AG04450 (cell line): Measurements from ENCODE around the gene HOXC10. TPM values are rescaled to one million over a fixed set of nuclear protein-coding genes. Genes with fewer than 3 reads are reported as not detected.

ENCODE experiments used
- CTCF ChIA-PET: fragments of 300-600, 350-600 bp; formaldehyde crosslinking; extraction: SDS; loops from one replicate; lab custom pipeline; 2022; ENCODE audit warnings: antibody characterized with exemption, inconsistent platforms; lab: Charles Lee
- POLR2A ChIA-PET: fragments of 350-600 bp; formaldehyde crosslinking; extraction: SDS; loops from one replicate; lab custom pipeline; 2021; ENCODE audit warnings: antibody characterized with exemption, inconsistent platforms; lab: Yijun Ruan, JAX
- DNase-seq: peaks from one replicate; pipeline ENCODE4 v3.0.0-alpha.2; 2011; ENCODE audit warnings: low read depth, low spot score
- H3K27ac ChIP-seq: one replicate; pipeline ENCODE4 v1.5.1; 2012; ENCODE audit warnings: low read depth, low read length, control low read depth
- H3K27me3 ChIP-seq: one replicate; pipeline ENCODE4 v1.6.0; 2012; ENCODE audit warnings: low read length; ENCODE audit not compliant: control insufficient read depth, insufficient read depth
- H3K4me3 ChIP-seq: 2 replicates; pipeline ENCODE4 v1.5.1; 2011; ENCODE audit warnings: mild to moderate bottlenecking, low read depth, low read length, control low read depth
- H3K9me3 ChIP-seq: 2 replicates; pipeline ENCODE4 v1.5.1; 2012; ENCODE audit warnings: low read length; ENCODE audit not compliant: control insufficient read depth, insufficient read depth
- polyA plus RNA-seq: library from polyadenylated mRNA; depleted of rRNA; stranded (reverse); fragments of >200 nt; gene quantifications from 2 replicates; pipeline ENCODE4 v1.2.3, GENCODE V29; 2011
- TF ChIP-seq, protein P1 (sequence below): IDR thresholded peaks from 2 replicates; pipeline ENCODE4 v1.5.1; 2011; ENCODE audit warnings: low read depth, low read length, control low read depth, inconsistent platforms

HOXC10 gene
- polyA plus RNA-seq, 1 experiment, result not detected

GRCh38 chr12:53983950-53984572 lies 885 bp upstream of the HOXC10 start:
- no peak overlapping the region for H3K4me3 ChIP-seq
- CTCF ChIA-PET, result no interaction called here
- peaks cover 22% of the 10 kb centered on the region for H3K9me3 ChIP-seq
- TF ChIP-seq, protein P1, sequence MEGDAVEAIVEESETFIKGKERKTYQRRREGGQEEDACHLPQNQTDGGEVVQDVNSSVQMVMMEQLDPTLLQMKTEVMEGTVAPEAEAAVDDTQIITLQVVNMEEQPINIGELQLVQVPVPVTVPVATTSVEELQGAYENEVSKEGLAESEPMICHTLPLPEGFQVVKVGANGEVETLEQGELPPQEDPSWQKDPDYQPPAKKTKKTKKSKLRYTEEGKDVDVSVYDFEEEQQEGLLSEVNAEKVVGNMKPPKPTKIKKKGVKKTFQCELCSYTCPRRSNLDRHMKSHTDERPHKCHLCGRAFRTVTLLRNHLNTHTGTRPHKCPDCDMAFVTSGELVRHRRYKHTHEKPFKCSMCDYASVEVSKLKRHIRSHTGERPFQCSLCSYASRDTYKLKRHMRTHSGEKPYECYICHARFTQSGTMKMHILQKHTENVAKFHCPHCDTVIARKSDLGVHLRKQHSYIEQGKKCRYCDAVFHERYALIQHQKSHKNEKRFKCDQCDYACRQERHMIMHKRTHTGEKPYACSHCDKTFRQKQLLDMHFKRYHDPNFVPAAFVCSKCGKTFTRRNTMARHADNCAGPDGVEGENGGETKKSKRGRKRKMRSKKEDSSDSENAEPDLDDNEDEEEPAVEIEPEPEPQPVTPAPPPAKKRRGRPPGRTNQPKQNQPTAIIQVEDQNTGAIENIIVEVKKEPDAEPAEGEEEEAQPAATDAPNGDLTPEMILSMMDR, result no peak
- peaks cover 94% of the 10 kb centered on the region for H3K27me3 ChIP-seq
- H3K27ac ChIP-seq, result no peak overlapping the region
- POLR2A ChIA-PET, result no interaction called here
- DNase-seq, result no peak

DNA sequence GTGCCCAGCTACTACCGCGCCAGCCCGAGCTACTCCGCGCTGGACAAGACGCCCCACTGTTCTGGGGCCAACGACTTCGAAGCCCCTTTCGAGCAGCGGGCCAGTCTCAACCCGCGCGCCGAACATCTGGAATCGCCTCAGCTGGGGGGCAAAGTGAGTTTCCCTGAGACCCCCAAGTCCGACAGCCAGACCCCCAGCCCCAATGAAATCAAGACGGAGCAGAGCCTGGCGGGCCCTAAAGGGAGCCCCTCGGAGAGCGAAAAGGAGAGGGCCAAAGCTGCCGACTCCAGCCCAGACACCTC lies 697 bp downstream of the HOXC10 start:
- no peak for DNase-seq
- ChIA-PET POLR2A (interaction anchor here (0.7 kb wide), 1 partner anchor 10 kb away, joined by 3 read pairs; no protein-coding TSS in a partner anchor), CTCF (no interaction called here)
- Histone ChIP-seq H3K9me3 (peaks cover 22% of the 10 kb centered on the region), H3K27ac (no peak overlapping the region), H3K4me3 (no peak overlapping the region), H3K27me3 (peaks cover 94% of the 10 kb centered on the region)
- TF ChIP-seq, protein P1, result no peak

DNA sequence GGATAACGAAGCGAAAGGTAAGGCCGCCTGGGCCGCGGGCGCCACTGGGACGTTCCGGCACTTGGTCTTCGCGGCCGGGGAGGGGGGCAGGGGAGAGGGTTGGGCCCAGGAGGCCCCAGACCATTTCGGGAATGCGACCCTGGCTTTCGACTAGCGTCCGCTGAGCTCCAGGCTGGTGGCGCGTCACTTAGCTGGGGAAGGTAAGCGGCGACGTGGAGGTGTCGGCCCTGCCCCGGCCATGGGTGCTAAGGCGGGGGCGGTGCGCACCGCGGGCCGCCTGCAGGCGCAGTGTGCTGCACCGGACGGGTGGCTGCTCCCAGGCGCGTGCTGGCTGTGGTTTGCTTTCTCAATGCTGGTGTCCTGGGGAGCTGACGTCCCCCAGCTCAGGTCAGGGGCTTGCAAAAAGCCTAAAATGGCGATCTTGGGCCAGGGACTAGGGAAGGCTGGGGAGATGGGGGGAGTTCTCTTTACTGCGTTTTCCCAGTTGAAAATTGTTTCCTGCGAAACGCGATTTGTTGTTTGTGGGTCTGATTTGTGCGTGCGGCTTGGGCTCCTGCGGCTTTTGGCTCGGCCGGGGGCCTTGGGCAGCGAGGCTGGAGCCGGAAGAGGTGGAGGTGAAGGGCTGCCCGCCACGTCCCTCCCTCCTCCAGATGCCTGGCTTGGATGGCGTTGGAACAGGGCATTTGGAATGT lies 1.2 kb downstream of the HOXC10 start:
- Histone ChIP-seq H3K9me3 (peaks cover 22% of the 10 kb centered on the region), H3K27me3 (peaks cover 94% of the 10 kb centered on the region), H3K4me3 (no peak overlapping the region), H3K27ac (no peak overlapping the region)
- TF ChIP-seq, protein P1, result no peak
- DNase-seq, result no peak
- POLR2A ChIA-PET, result interaction anchor here (0.7 kb wide), 1 partner anchor 11 kb away, joined by 3 read pairs; no protein-coding TSS in a partner anchor
- CTCF ChIA-PET, result interaction anchor here (2.0 kb wide), 1 partner anchor 206 kb away, joined by 6 read pairs; no protein-coding TSS in a partner anchor

- Histone ChIP-seq H3K27ac (no peak overlapping the region), H3K27me3 (peaks cover 94% of the 10 kb centered on the region), H3K4me3 (no peak overlapping the region), H3K9me3 (peaks cover 22% of the 10 kb centered on the region)
- TF ChIP-seq, protein P1, result no peak
- DNase-seq, result no peak
- CTCF ChIA-PET, result interaction anchor here (2.0 kb wide), 1 partner anchor 205 kb away, joined by 6 read pairs; no protein-coding TSS in a partner anchor
- POLR2A ChIA-PET, result interaction anchor here (0.9 kb wide), 1 partner anchor 13 kb away, joined by 3 read pairs; the partner anchor contains the start of gene HOXC9
Measured at GRCh38 chr12:53986686-53987483, 1.9 kb downstream of the HOXC10 start.
